Measurements from ENCODE around the gene LMBR1. TPM values are rescaled to one million over a fixed set of nuclear protein-coding genes. Genes with fewer than 3 reads are reported as not detected.

LMBR1 gene
- total and polyA plus RNA-seq, 2 donors (not counting 3 experiments of a cell fraction or from before 2014, with no cell fraction given), result 14.0 to 72.9 TPM

GRCh38 chr7:156684251-156684650 is 208.7 kb downstream of the LMBR1 start:
- Histone ChIP-seq H3K9ac (replicated peaks; ENCODE audit: extremely low read depth, insufficient read depth, low read length) (no peak overlapping the region), H3K36me3 (ENCODE audit: control insufficient read depth in 2 of 2, extremely low read depth in 1 of 2, insufficient read depth in 2 of 2, low read length in 2 of 2) (peaks cover 0 to 10% of the 10 kb centered on the region in 2 experiments), H3K4me2 (ENCODE audit: insufficient read depth, low read length) (no peak overlapping the region), H3K27me3 (ENCODE audit: control insufficient read depth in 2 of 2, insufficient read depth in 2 of 2, low read length in 2 of 2) (no peaks in the 10 kb centered on the region), H3K27ac (ENCODE audit: insufficient read depth, low read depth, low read length) (no peak overlapping the region), H3K4me3 (replicated peaks in 1 of 3; ENCODE audit: insufficient read depth in 1 of 3, low read depth in 1 of 3, low read length in 3 of 3) (no peak overlapping the region), H3K9me1 (replicated peaks; ENCODE audit: control insufficient read depth, extremely low read depth, insufficient read depth, low read length) (no peaks in the 10 kb centered on the region), H3K79me2 (ENCODE audit: control insufficient read depth, insufficient read depth, low read length) (no peaks in the 10 kb centered on the region), H4K20me1 (replicated peaks; ENCODE audit: control insufficient read depth, extremely low read depth, insufficient read depth, low read length) (no peaks in the 10 kb centered on the region), H3K9me3 (replicated peaks; ENCODE audit: control insufficient read depth, insufficient read depth, low read length) (no peaks in the 10 kb centered on the region), H2AFZ (ENCODE audit: low read depth, low read length) (no peak overlapping the region), H3K4me1 (ENCODE audit: control insufficient read depth, extremely low read depth, insufficient read depth, low read length) (no peaks in the 10 kb centered on the region)
- no peak for TF ChIP-seq MAX (IDR thresholded peaks at IDR 0.05; ENCODE audit: insufficient read depth, insufficient read length)
- no peak for TF ChIP-seq POLR2AphosphoS5 (IDR thresholded peaks at IDR 0.05; ENCODE audit: insufficient read depth, low read depth, low read length)
- TF ChIP-seq GATA2 (IDR thresholded peaks at IDR 0.05; ENCODE audit: insufficient read depth, insufficient read length, low read depth, low read length), result no peak
- TF ChIP-seq, protein P1, sequence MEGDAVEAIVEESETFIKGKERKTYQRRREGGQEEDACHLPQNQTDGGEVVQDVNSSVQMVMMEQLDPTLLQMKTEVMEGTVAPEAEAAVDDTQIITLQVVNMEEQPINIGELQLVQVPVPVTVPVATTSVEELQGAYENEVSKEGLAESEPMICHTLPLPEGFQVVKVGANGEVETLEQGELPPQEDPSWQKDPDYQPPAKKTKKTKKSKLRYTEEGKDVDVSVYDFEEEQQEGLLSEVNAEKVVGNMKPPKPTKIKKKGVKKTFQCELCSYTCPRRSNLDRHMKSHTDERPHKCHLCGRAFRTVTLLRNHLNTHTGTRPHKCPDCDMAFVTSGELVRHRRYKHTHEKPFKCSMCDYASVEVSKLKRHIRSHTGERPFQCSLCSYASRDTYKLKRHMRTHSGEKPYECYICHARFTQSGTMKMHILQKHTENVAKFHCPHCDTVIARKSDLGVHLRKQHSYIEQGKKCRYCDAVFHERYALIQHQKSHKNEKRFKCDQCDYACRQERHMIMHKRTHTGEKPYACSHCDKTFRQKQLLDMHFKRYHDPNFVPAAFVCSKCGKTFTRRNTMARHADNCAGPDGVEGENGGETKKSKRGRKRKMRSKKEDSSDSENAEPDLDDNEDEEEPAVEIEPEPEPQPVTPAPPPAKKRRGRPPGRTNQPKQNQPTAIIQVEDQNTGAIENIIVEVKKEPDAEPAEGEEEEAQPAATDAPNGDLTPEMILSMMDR (IDR thresholded peaks at IDR 0.05; ENCODE audit: extremely low read depth in 1 of 2, insufficient read depth in 1 of 2, low read depth in 1 of 2, low read length in 2 of 2), result no peak
- TF ChIP-seq POLR2A (IDR thresholded peaks at IDR 0.05; ENCODE audit: low read depth, low read length), result no peak
- ChIA-PET CTCF (interaction anchor here (1.0 kb wide), 1 partner anchor 879 kb away, joined by 3 read pairs; no protein-coding TSS in a partner anchor), POLR2A (no interaction called here)
- intact Hi-C loops (cut with micrococcal nuclease) (no loop called here), dilution Hi-C loops (cut with MboI; ENCODE audit: extremely low pct_ligation_motif_present, low sequenced_read_pairs) (no loop called here)
- BruUV-seq (replicated peaks), result no TSS peak
- no peak for FAIRE-seq
- DNase-seq (ENCODE audit: low read depth, low spot score), result no peak

GRCh38 chr7:156682928-156683327 is 210.1 kb downstream of the LMBR1 start:
- BruUV-seq (replicated peaks), result TSS peak; percentile 7
- no peaks in the 10 kb centered on the region for H3K9me3 ChIP-seq (replicated peaks; ENCODE audit: control insufficient read depth, insufficient read depth, low read length)
- dilution Hi-C loops (cut with MboI; ENCODE audit: extremely low pct_ligation_motif_present, low sequenced_read_pairs), result no loop called here
- intact Hi-C loops (cut with micrococcal nuclease), result no loop called here
- ChIA-PET CTCF (no interaction called here), POLR2A (no interaction called here)
- no peaks in the 10 kb centered on the region for H3K27me3 ChIP-seq (ENCODE audit: control insufficient read depth in 2 of 2, insufficient read depth in 2 of 2, low read length in 2 of 2)
- no peak overlapping the region for H3K4me2 ChIP-seq (ENCODE audit: insufficient read depth, low read length)
- no peak overlapping the region for H3K9ac ChIP-seq (replicated peaks; ENCODE audit: extremely low read depth, insufficient read depth, low read length)
- H3K79me2 ChIP-seq (ENCODE audit: control insufficient read depth, insufficient read depth, low read length), result no peaks in the 10 kb centered on the region
- no peaks in the 10 kb centered on the region for H4K20me1 ChIP-seq (replicated peaks; ENCODE audit: control insufficient read depth, extremely low read depth, insufficient read depth, low read length)
- H3K36me3 ChIP-seq (ENCODE audit: control insufficient read depth in 2 of 2, extremely low read depth in 1 of 2, insufficient read depth in 2 of 2, low read length in 2 of 2), result peaks cover 0 to 13% of the 10 kb centered on the region in 2 experiments
- no peak overlapping the region for H3K27ac ChIP-seq (ENCODE audit: insufficient read depth, low read depth, low read length)
- no peak overlapping the region for H2AFZ ChIP-seq (ENCODE audit: low read depth, low read length)
- TF ChIP-seq POLR2AphosphoS5 (IDR thresholded peaks at IDR 0.05; ENCODE audit: insufficient read depth, low read depth, low read length) (no peak), MAX (IDR thresholded peaks at IDR 0.05; ENCODE audit: insufficient read depth, insufficient read length) (no peak), FOS (IDR thresholded peaks at IDR 0.05; ENCODE audit: borderline replicate concordance, insufficient read depth, low read length) (no peak), JUN (IDR thresholded peaks at IDR 0.05; ENCODE audit: borderline replicate concordance, insufficient read depth, insufficient read length, low read depth) (no peak), EZH2 (IDR thresholded peaks at IDR 0.05; ENCODE audit: borderline replicate concordance, low read depth, low read length, severe bottlenecking) (no peak), MYC (IDR thresholded peaks at IDR 0.05; ENCODE audit: low read depth, low read length) (no peak), POLR2A (IDR thresholded peaks at IDR 0.05; ENCODE audit: low read depth, low read length) (no peak), GATA2 (IDR thresholded peaks at IDR 0.05; ENCODE audit: insufficient read depth, insufficient read length, low read depth, low read length) (no peak)
- TF ChIP-seq, protein P1 (IDR thresholded peaks at IDR 0.05; ENCODE audit: extremely low read depth in 1 of 2, insufficient read depth in 1 of 2, low read depth in 1 of 2, low read length in 2 of 2), result no peak
- no peaks in the 10 kb centered on the region for H3K9me1 ChIP-seq (replicated peaks; ENCODE audit: control insufficient read depth, extremely low read depth, insufficient read depth, low read length)
- DNase-seq (ENCODE audit: low read depth, low spot score), result no peak
- no peak overlapping the region for H3K4me3 ChIP-seq (replicated peaks in 1 of 3; ENCODE audit: insufficient read depth in 1 of 3, low read depth in 1 of 3, low read length in 3 of 3)
- H3K4me1 ChIP-seq (ENCODE audit: control insufficient read depth, extremely low read depth, insufficient read depth, low read length), result no peaks in the 10 kb centered on the region
- FAIRE-seq, result no peak

All from endothelial cell of umbilical vein (primary cell).